Epithelial cell of proximal tubule (primary cell): ENCODE data around the gene MAMSTR. TPM values are rescaled to one million over a fixed set of nuclear protein-coding genes. Genes with fewer than 3 reads are reported as not detected.
"Not testable (repeated sequence)": the region's sequence is repeated elsewhere in the genome, so short reads cannot be mapped to it uniquely, and the experiment has no call there.

Experiments
- DNase-seq: peaks from one replicate; pipeline ENCODE4 v3.0.0-alpha.2; 2011; ENCODE audit warnings: low read depth
- H3K4me3 ChIP-seq: 2 replicates; pipeline ENCODE4 v1.5.1; 2011; ENCODE audit warnings: low read depth, mild to moderate bottlenecking, low read length
- total RNA-seq: library from RNA; depleted of rRNA; stranded (reverse); fragments of >200 nt; gene quantifications from 2 replicates; pipeline ENCODE4 v1.2.3, GENCODE V29; 2015
- TF ChIP-seq, protein P1 (sequence below): conservative IDR thresholded peaks from 2 replicates; pipeline ENCODE4 v1.5.1; 2012; ENCODE audit warnings: low read depth, mild to moderate bottlenecking, low read length

MAMSTR gene
- total RNA-seq, 1 donor from 2014 or later, result 1.5 TPM

DNA sequence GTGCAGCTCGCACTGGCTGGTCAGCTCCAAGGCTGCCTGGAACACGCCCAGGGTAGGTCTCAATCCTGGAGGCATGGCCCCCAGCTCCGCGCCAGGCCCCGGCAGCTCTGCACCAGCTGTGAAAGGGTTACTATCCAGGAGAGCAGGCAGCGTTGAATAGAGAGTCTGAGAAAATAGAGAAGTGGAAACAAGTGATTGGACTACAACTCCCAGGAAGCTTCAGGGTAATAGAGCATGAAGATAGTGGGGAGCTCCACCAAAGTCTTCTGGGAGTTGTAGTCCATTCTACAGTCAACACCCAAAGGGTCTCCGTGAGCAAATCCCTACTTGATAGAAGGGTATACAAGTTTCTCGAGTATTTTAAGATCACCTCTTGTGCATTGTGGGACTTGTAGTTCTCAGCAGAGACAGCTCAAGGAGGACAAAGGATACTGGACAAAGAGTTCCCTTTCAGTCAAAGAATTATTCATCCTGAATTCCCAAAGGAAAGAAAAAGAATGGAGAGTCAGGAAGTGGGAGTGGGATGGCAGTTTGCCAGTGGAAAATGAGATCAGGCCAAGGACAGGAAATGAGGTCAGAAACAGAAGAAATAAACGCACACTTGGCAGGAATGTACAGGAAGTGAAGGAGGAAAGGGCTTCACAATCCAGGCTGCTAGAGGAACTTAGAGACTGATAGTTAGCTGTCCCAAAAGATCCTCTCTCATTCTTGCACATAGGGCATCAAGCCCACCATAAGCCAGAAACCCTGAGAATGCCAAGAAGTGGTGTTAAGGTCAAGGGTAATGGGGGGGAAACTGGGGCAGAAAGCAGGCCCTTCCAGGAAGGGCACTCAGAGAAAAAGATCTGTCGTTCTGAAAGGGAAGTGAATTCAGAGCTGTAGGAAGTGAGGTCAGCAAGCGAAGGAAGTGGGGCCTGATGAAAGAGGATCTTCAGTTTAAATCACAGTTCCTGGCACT is 5.5 kb upstream of the MAMSTR start:
- TF ChIP-seq, protein P1, sequence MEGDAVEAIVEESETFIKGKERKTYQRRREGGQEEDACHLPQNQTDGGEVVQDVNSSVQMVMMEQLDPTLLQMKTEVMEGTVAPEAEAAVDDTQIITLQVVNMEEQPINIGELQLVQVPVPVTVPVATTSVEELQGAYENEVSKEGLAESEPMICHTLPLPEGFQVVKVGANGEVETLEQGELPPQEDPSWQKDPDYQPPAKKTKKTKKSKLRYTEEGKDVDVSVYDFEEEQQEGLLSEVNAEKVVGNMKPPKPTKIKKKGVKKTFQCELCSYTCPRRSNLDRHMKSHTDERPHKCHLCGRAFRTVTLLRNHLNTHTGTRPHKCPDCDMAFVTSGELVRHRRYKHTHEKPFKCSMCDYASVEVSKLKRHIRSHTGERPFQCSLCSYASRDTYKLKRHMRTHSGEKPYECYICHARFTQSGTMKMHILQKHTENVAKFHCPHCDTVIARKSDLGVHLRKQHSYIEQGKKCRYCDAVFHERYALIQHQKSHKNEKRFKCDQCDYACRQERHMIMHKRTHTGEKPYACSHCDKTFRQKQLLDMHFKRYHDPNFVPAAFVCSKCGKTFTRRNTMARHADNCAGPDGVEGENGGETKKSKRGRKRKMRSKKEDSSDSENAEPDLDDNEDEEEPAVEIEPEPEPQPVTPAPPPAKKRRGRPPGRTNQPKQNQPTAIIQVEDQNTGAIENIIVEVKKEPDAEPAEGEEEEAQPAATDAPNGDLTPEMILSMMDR, result no peak
- DNase-seq, result peak; percentile 39
- H3K4me3 ChIP-seq, result no peak overlapping the region

DNA sequence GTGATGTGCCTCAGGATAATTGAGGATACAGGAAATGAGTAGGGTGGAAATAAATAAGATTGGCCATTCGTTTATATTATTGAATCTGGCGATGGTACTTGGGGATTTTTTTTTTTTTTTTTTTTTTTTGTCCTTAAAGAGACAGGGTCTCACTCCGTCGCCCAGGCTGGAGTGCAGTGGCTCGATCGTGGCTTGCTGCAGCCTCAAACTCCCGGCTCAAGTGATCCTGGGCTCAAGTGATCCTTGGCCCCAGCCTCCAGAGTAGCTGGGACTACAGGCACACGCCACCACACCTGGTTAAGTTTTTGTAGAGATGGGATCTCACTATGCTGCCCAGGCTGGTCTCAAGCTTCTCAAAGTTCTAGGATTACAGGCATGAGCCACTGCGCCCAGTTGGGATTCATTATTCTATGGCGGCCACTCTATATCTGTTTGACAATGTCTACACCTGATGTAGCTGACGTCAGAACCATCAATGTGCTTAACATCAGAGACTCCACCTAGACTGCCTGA is 2.7 kb upstream of the MAMSTR start:
- H3K4me3 ChIP-seq, result no peak overlapping the region
- no peak for DNase-seq
- TF ChIP-seq, protein P1, result no peak

DNA sequence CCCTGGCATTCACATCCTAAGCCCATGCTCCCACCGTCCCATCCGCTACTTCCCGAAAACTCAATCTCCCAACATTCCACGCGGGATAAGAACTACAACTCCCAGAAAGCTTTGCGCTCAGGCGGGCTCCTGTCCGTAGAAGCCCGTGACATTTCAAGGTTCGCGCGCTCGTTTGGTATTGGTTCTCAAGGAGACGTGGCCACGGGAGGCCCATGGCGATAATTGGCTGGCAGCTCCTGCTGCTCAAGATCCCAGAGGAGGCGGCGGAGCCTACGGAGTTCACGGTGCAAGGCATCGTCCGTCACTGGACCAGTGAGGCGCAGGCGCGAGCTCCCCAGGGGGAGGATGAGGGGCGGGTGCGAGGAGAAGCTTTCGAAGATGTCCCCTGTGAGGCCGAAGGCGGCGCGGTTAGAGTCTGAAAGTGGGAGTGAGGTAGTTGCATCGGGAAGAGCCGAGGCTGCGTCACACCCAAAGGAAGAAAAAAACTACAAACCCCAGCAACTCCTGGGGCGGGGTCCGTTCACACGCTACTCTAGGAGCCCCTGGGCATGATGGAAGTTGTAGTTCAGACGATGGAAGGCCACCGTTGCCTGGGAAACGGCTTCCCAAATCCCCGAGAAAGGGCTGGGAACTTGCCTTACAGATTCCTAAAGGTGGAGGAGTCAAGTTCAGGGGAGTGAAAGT is 1.2 kb upstream of the MAMSTR start:
- TF ChIP-seq, protein P1, result no peak
- peak; percentile 90 for DNase-seq
- H3K4me3 ChIP-seq, result peak overlapping the region; percentile 80

DNA sequence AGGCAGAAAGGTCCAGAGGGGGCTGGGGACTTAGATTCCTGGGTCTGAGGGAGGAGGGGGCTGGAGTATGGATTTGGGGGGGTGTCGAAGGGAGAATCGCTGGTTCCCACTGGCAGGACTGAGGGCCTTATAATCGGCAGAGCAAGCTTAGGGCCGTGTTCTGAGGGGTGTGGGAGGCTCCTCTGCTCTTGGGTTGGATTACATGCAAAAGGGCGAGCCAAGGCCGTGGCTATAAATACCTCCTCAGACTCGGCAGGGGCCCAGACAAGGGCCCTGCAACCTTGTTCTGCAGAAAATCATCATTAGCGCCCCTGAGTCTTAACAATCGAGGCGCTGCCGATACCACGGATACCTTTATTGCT is 707 bp upstream of the MAMSTR start:
- TF ChIP-seq, protein P1, result no peak
- DNase-seq, result no peak
- H3K4me3 ChIP-seq, result peak overlapping the region; percentile 80

DNA sequence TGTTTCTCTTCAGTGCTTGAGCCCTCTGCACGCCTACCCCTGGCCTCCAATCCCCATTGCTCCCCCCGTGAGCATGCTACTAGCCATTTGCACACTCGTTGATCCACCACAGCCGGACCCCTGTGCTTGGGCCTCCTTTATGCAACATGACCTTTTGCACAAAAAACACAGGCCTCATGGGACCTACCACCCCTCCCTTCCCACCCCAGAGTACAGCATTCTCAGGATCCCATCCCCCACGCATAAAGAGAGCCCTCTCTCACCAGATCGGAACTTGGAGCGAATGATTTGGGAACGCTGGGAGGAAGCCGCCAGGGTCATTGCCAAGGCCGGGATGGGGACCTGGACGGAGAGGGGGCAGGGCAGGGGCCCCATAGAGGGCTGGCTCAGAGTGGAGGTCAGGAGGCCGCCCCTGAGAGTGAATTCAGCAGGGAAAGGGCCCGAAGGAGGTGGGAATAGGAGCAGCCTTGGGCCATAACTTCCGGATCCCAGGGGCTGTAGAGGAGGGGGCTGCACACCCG is 754 bp downstream of the MAMSTR start:
- no peak for DNase-seq
- H3K4me3 ChIP-seq, result peak overlapping the region; percentile 80
- TF ChIP-seq, protein P1, result no peak

DNA sequence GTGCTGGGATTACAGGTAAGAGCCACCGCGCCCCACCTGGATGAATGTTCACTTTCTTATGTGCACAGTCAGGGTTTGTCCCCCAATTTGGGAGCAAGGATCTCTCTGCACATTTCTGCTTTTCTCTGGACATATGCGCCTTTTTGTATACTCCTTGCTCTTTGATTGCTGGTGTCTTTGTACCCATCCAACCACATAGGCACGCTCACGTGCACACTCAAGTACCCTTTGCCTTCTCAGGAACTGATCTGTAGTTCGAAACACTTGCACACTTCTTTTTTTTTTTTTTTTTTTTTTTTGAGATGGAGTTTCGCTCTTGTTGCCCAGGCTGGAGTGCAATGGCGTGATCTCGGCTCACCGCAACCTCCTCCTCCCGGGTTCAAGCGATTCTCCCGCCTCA is 1.4 kb downstream of the MAMSTR start:
- H3K4me3 ChIP-seq, DNase-seq: not testable (repeated sequence)
